H1 (cell line): ENCODE results near the gene GAB2. TPM values are rescaled to one million over a fixed set of nuclear protein-coding genes. Genes with fewer than 3 reads are reported as not detected.

Source experiments
- CBX5 ChIP-seq: fragments of 300-800, 300-1000 bp; sonication (generic); IDR thresholded peaks from 2 replicates; pipeline ENCODE4 v1.7.1; 2016; ENCODE audit warnings: antibody characterized with exemption, low read length, low read depth
- CHD1 ChIP-seq: IDR thresholded peaks from 2 replicates; pipeline ENCODE4 v1.6.1; 2012; ENCODE audit warnings: low read depth, low read length, improper control_type of control experiment
- CHD7 ChIP-seq: fragments of 300-600 bp; sonication (generic); IDR thresholded peaks from 2 replicates; pipeline ENCODE4 v1.7.1; 2012; ENCODE audit warnings: low read length, moderate library complexity, mild to moderate bottlenecking, inconsistent platforms; ENCODE audit not compliant: insufficient replicate concordance
- JUND ChIP-seq: IDR thresholded peaks from 2 replicates; pipeline ENCODE4 v1.6.1; 2011; ENCODE audit warnings: mild to moderate bottlenecking, improper control_type of control experiment, low read length
- NRF1 ChIP-seq: IDR thresholded peaks from 2 replicates; pipeline ENCODE4 v1.6.1; 2011; ENCODE audit warnings: mild to moderate bottlenecking, low read depth, low read length, improper control_type of control experiment
- POU5F1 ChIP-seq: IDR thresholded peaks from 2 replicates; pipeline ENCODE4 v1.6.1; 2011; ENCODE audit warnings: low read depth, mild to moderate bottlenecking, low read length, moderate library complexity
- SAP30 ChIP-seq: fragments of 300-600 bp; sonication (generic); IDR thresholded peaks from 2 replicates; pipeline ENCODE4 v1.7.1; 2012; ENCODE audit warnings: low read length, moderate library complexity, mild to moderate bottlenecking, inconsistent platforms; ENCODE audit not compliant: insufficient read depth, insufficient replicate concordance
- TEAD4 ChIP-seq: IDR thresholded peaks from 2 replicates; pipeline ENCODE4 v1.6.1; 2012; ENCODE audit warnings: low read depth, low read length, inconsistent platforms, mixed read lengths
- USF2 ChIP-seq: IDR thresholded peaks from 2 replicates; pipeline ENCODE4 v1.6.1; 2011; ENCODE audit warnings: low read length, improper control_type of control experiment
- YY1 ChIP-seq: IDR thresholded peaks from 2 replicates; pipeline ENCODE4 v1.6.1; 2011; ENCODE audit warnings: low read depth, mild to moderate bottlenecking, low read length
- polyA plus RNA-seq, 7 experiments: library from polyadenylated mRNA; depleted of rRNA in 3 of 7; stranded (reverse) in 5 of 7; unstranded in 2 of 7; fragments of >200 nt in 5 of 7; fragments of 200-250 nt in 2 of 7; gene quantifications; 1 replicate in 5 of 7; 2 replicates in 1 of 7; 4 replicates in 1 of 7; pipeline versions ENCODE4 v1.2.1 to v1.2.3, GENCODE V29; 2011 to 2013; ENCODE audit warnings: missing spikeins in 2 of 7, mixed read lengths in 2 of 7
- total RNA-seq: library from RNA; stranded (reverse); fragmentation: NEBNext Ultra II Directional; extraction: Animal tissue kit (Norgen Biotek cat#: 25700); gene quantifications from 2 replicates; pipeline ENCODE4 v1.2.1, GENCODE V29; 2021

The GAB2 gene
- total and polyA plus RNA-seq, 2 of the 8 experiments (the other 6 are each of a cell fraction or from before 2014, with no cell fraction given), result 6.3 to 14.0 TPM

- TF ChIP-seq CHD7 (no peak), POU5F1 (no peak), YY1 (no peak), USF2 (no peak), CHD1 (no peak), NRF1 (no peak), JUND (no peak), TEAD4 (no peak), CBX5 (no peak), SAP30 (no peak)
Measured at GRCh38 chr11:78212586-78213371, 204.8 kb downstream of the GAB2 start (continued).
